Gastrocnemius medialis (tissue), 4 donors: Measurements from ENCODE around the gene AKIRIN2. TPM values are rescaled to one million over a fixed set of nuclear protein-coding genes. Genes with fewer than 3 reads are reported as not detected.
A peak's percentile ranks its signal among the peaks of the same experiment; 100 is the strongest.
"Not testable (repeated sequence)": the region's sequence is repeated elsewhere in the genome, so short reads cannot be mapped to it uniquely, and the experiment has no call there.

ENCODE experiments used
- ATAC-seq, 2 donors: fragments of 150-250 bp; one replicate each; pipeline ENCODE4 v1.9.1; 2016
- DNase-seq, 2 donors: peaks; one replicate each; pipeline ENCODE4 v3.0.0-alpha.2; 2019
- H3K27ac ChIP-seq, 4 donors: fragments of 200-600 bp; sonication (generic); 1 replicate in 1 of 4; 2 replicates in 3 of 4; pipeline ENCODE4 v1.5.1; 2016 to 2018; ENCODE audit warnings: mild to moderate bottlenecking in 2 of 4, moderate library complexity in 1 of 4
- H3K27me3 ChIP-seq, 3 donors: fragments of 200-600 bp; sonication (generic) in 2 of 3; 1 replicate in 1 of 3; 2 replicates in 2 of 3; pipeline versions ENCODE4 v1.5.1 to v1.6.0; 2016 to 2019; ENCODE audit warnings: mild to moderate bottlenecking in 1 of 3, moderate library complexity in 1 of 3
- H3K36me3 ChIP-seq, 2 donors: fragments of 200-600 bp; sonication (generic) in 1 of 2; one replicate each; pipeline ENCODE4 v1.5.1; 2017 to 2018
- H3K4me1 ChIP-seq, 2 donors: fragments of 200-600 bp; sonication (generic) in 1 of 2; one replicate each; pipeline ENCODE4 v1.5.1; 2016 to 2017; ENCODE audit warnings: mild to moderate bottlenecking in 2 of 2
- H3K4me3 ChIP-seq, 4 donors: fragments of 200-600 bp; sonication (generic) in 3 of 4; 1 replicate in 1 of 4; 2 replicates in 3 of 4; pipeline ENCODE4 v1.5.1; 2016 to 2019; ENCODE audit warnings: mild to moderate bottlenecking in 2 of 4
- H3K9me3 ChIP-seq, 3 donors: fragments of 200-600 bp; sonication (generic) in 2 of 3; 1 replicate in 1 of 3; 2 replicates in 2 of 3; pipeline ENCODE4 v1.5.1; 2016 to 2019
- CTCF ChIP-seq, 5 experiments: fragments of 450-650 bp in 3 of 5; fragments of 200-600 bp in 2 of 5; sonication (generic) in 2 of 5; IDR thresholded peaks in 4 of 5; conservative IDR thresholded peaks in 1 of 5; 1 replicate in 4 of 5; 2 replicates in 1 of 5; pipeline ENCODE4 v1.5.1; 2016 to 2019; ENCODE audit warnings: antibody characterized with exemption in 5 of 5, mild to moderate bottlenecking in 3 of 5, moderate library complexity in 3 of 5
- POLR2A ChIP-seq, 2 donors: fragments of 450-650 bp; IDR thresholded peaks; one replicate each; pipeline ENCODE4 v1.6.1; 2017; ENCODE audit warnings: antibody characterized with exemption in 2 of 2, mild to moderate bottlenecking in 2 of 2, moderate library complexity in 2 of 2
- in situ Hi-C, 4 donors: fragments of 200-750 bp; cut with MboI; loops; one replicate each; pipeline versions ENCODE4 v1.15.0 to v1.8.0; 2017; ENCODE audit warnings: low sequenced_read_pairs in 4 of 4
- intact Hi-C: fragments of 100-400 bp; cut with DNase I; formaldehyde crosslinking; loops from one replicate; pipeline ENCODE4 v1.15.1; 2023; ENCODE audit warnings: low total_unique reads
- total RNA-seq, 4 donors: library from RNA; depleted of rRNA; stranded (reverse); fragments of >200 nt; gene quantifications; one replicate each; pipeline versions ENCODE4 v1.1.0 to v1.2.3, GENCODE V29; 2016

AKIRIN2 gene
- total RNA-seq, 4 donors from 2014 or later, result 25.6 to 44.5 (median 33.1) TPM

- intact Hi-C loops (no loop called here), in situ Hi-C loops (no loop called here)
- Histone ChIP-seq H3K4me1 (peaks cover 47 to 56% of the 10 kb centered on the region in 2 donors), H3K4me3 (peak overlapping the region; percentile 86 to 94 (median 94)), H3K27ac (peak overlapping the region; percentile 94 to 99 (median 97)), H3K36me3 (no peaks in the 10 kb centered on the region), H3K27me3 (no peaks in the 10 kb centered on the region), H3K9me3 (no peaks in the 10 kb centered on the region)
- ATAC-seq (no peak), DNase-seq (no peak)
- TF ChIP-seq CTCF (IDR thresholded peaks at IDR 0.05 in 4 of 5, conservative IDR thresholded peaks at IDR 0.05 in 1 of 5) (no peak), POLR2A (IDR thresholded peaks at IDR 0.05) (no peak)
Observed at GRCh38 chr6:87698547-87699006, 3.5 kb downstream of the AKIRIN2 start.

- intact Hi-C loops, result no loop called here
- H3K4me3 ChIP-seq, result peak overlapping the region; percentile 86 to 94 (median 94)
- in situ Hi-C loops, result no loop called here
- H3K4me1 ChIP-seq, result peaks cover 53 to 58% of the 10 kb centered on the region in 2 donors
- peak overlapping the region; percentile 94 to 99 (median 97) for H3K27ac ChIP-seq
- H3K27me3 ChIP-seq, result no peaks in the 10 kb centered on the region
- DNase-seq (no peak), ATAC-seq (no peak)
- no peak for TF ChIP-seq CTCF (IDR thresholded peaks at IDR 0.05 in 4 of 5, conservative IDR thresholded peaks at IDR 0.05 in 1 of 5)
- no peak for TF ChIP-seq POLR2A (IDR thresholded peaks at IDR 0.05)
- H3K9me3 ChIP-seq, result no peaks in the 10 kb centered on the region
- no peaks in the 10 kb centered on the region for H3K36me3 ChIP-seq
Observed at GRCh38 chr6:87697581-87698546, 4.2 kb downstream of the AKIRIN2 start.

DNA sequence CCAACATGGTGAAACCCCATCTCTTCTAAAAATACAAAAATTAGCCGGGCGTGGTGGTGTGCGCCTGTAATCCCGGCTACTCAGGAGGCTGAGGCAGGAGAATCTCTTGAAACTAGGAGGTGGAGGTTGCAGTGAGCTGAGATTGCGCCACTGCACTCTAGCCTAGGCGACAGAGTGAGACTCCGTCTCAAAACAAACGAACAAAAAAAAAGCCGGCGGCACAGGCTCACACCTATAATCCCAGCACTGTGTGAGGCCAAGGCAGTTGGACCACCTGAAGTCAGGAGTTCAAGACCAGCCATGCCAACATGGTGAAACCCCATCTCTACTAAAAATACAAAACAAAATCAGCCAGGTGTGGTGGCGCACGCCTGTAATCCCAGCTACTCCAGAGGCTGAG lies 5.2 kb downstream of the AKIRIN2 start:
- intact Hi-C loops, ATAC-seq, H3K36me3 ChIP-seq, in situ Hi-C loops, H3K9me3 ChIP-seq, DNase-seq, H3K27me3 ChIP-seq: not testable (repeated sequence)
- Histone ChIP-seq H3K4me3 (peak overlapping the region in 2 of 4 donors; percentile 94), H3K27ac (peak overlapping the region in 3 of 4 donors; percentile 94 to 99 (median 95)), H3K4me1 (peaks cover 56 to 66% of the 10 kb centered on the region in 2 donors)

DNA sequence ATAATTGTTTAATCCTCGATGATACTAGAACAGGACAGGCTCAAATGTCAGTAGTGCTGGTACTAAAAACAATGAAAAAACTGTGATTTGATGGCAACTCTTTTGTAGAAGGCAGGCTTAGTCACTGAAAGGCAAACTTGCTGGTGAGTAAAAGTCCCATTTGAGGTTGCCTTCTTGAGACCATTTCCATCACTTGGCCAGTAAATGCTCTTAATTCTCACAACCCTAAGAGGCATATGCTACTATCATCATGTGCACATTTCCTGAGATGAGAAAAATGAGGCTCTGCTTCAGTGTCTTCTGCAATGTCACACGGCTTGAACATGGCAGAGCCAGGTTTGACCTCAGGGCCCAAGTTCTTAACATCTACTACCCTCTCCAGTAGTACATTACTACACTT lies 9.9 kb downstream of the AKIRIN2 start:
- intact Hi-C loops (no loop called here), in situ Hi-C loops (no loop called here)
- Histone ChIP-seq H3K4me3 (no peak overlapping the region), H3K27ac (peak overlapping the region; percentile 84 to 99 (median 94)), H3K36me3 (no peaks in the 10 kb centered on the region), H3K4me1 (peaks cover 76 to 89% of the 10 kb centered on the region in 2 donors), H3K9me3 (no peaks in the 10 kb centered on the region), H3K27me3 (no peaks in the 10 kb centered on the region)
- DNase-seq, result no peak
- ATAC-seq, result no peak
- TF ChIP-seq POLR2A (IDR thresholded peaks at IDR 0.05) (no peak), CTCF (IDR thresholded peaks at IDR 0.05 in 4 of 5, conservative IDR thresholded peaks at IDR 0.05 in 1 of 5) (no peak)

- H3K36me3 ChIP-seq, result no peaks in the 10 kb centered on the region
- DNase-seq (no peak), ATAC-seq (no peak)
- intact Hi-C loops (no loop called here), in situ Hi-C loops (no loop called here)
- no peak overlapping the region for H3K4me3 ChIP-seq
- peaks cover 77 to 89% of the 10 kb centered on the region in 2 donors for H3K4me1 ChIP-seq
- TF ChIP-seq CTCF (IDR thresholded peaks at IDR 0.05 in 4 of 5, conservative IDR thresholded peaks at IDR 0.05 in 1 of 5), result no peak
- no peak for TF ChIP-seq POLR2A (IDR thresholded peaks at IDR 0.05)
- H3K27ac ChIP-seq, result peak overlapping the region; percentile 84 to 99 (median 94)
- no peaks in the 10 kb centered on the region for H3K27me3 ChIP-seq
- no peaks in the 10 kb centered on the region for H3K9me3 ChIP-seq
Observed at GRCh38 chr6:87690441-87690840, 11.6 kb downstream of the AKIRIN2 start.

GRCh38 chr6:87687893-87688292 lies 14.1 kb downstream of the AKIRIN2 start:
- H3K9me3 ChIP-seq, in situ Hi-C loops, H3K36me3 ChIP-seq, ATAC-seq, DNase-seq, H3K4me3 ChIP-seq, intact Hi-C loops, H3K27me3 ChIP-seq: not testable (repeated sequence)
- H3K4me1 ChIP-seq, result peaks cover 81 to 93% of the 10 kb centered on the region in 2 donors
- peak overlapping the region; percentile 84 to 99 (median 94) for H3K27ac ChIP-seq
